Activated naive CD8-positive, alpha-beta T cell treated with anti-CD3 and anti-CD28 coated beads for 36 hours (primary cell): ENCODE results near the gene GRHL3. TPM values are rescaled to one million over a fixed set of nuclear protein-coding genes. Genes with fewer than 3 reads are reported as not detected.
A peak's percentile ranks its signal among the peaks of the same experiment; 100 is the strongest.
"Not testable (repeated sequence)": the region's sequence is repeated elsewhere in the genome, so short reads cannot be mapped to it uniquely, and the experiment has no call there.

ENCODE experiments used
- DNase-seq: peaks from one replicate; pipeline ENCODE4 v3.0.0; 2021
- H3K27ac Mint-ChIP-seq: one replicate; pipeline ENCODE4 v1.8.0; 2022; ENCODE audit warnings: mild to moderate bottlenecking, moderate library complexity, mixed read lengths
- H3K27me3 Mint-ChIP-seq: one replicate; pipeline ENCODE4 v1.8.0; 2022; ENCODE audit warnings: mild to moderate bottlenecking, mixed read lengths
- H3K36me3 Mint-ChIP-seq: one replicate; pipeline ENCODE4 v1.8.0; 2021; ENCODE audit warnings: mild to moderate bottlenecking, mixed read lengths
- H3K4me1 Mint-ChIP-seq: one replicate; pipeline ENCODE4 v1.8.0; 2021; ENCODE audit warnings: mixed read lengths
- H3K4me3 Mint-ChIP-seq: one replicate; pipeline ENCODE4 v1.8.0; 2022; ENCODE audit warnings: mild to moderate bottlenecking, moderate library complexity, mixed read lengths
- H3K9me3 Mint-ChIP-seq: one replicate; pipeline ENCODE4 v1.8.0; 2022; ENCODE audit warnings: mixed read lengths
- total RNA-seq, 2 experiments: library from RNA; stranded (reverse); gene quantifications; one replicate each; pipeline ENCODE4 v1.2.3, GENCODE V29; 2021

Gene GRHL3
- not detected for total RNA-seq

DNA sequence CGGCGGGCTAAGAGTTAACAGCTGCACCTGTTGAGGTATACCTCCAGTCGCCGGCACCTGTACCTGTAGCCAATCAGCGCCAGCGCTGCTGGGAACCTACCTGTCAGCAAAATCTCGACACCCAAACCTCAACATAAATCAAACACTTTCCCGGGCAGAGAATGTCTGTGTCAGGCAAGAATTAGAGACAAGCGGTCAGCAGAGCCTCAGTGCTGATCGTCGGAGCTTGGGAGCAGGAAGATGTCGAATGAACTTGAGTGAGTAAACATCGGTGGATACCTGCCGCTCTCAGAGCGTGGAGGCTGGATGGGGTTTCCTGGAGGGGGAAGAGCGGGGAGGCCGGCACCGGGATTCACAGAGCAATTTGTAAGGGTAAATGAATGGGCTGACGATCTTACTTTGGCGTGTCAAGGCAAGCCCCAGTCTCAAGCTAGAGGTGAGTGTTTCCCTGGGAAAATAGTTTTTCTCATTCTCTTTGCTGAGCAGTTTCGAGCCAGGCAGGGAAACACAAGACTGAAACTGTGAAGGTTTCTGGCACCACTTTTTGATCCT, at the start of gene GRHL3:
Gene GRHL3, plus strand, starts transcription at position 46 of the 552 bp plus-strand sequence. Its CDS starts 195 bp downstream, at position 241.
- peak within 1 kb of the TSS; percentile 33 for H3K4me3 Mint-ChIP-seq
- H3K27ac Mint-ChIP-seq: no peak within 1 kb of the TSS
- H3K27me3 Mint-ChIP-seq: peaks cover 86% of the 10 kb centered on the region
- H3K4me1 Mint-ChIP-seq: peaks cover 34% of the 10 kb centered on the region
- no peaks in the 10 kb centered on the region for H3K9me3 Mint-ChIP-seq
- H3K36me3 Mint-ChIP-seq: no peaks in the 10 kb centered on the region
- no peak for DNase-seq

GRCh38 chr1:24274203-24275103, 44.7 kb upstream of the GRHL3 start:
- not testable (repeated sequence) for H3K4me3 Mint-ChIP-seq, DNase-seq, H3K36me3 Mint-ChIP-seq, H3K27ac Mint-ChIP-seq
- Mint-ChIP-seq H3K27me3 (peaks cover 73% of the 10 kb centered on the region), H3K4me1 (peaks cover 12% of the 10 kb centered on the region), H3K9me3 (peaks cover 31% of the 10 kb centered on the region)

DNA sequence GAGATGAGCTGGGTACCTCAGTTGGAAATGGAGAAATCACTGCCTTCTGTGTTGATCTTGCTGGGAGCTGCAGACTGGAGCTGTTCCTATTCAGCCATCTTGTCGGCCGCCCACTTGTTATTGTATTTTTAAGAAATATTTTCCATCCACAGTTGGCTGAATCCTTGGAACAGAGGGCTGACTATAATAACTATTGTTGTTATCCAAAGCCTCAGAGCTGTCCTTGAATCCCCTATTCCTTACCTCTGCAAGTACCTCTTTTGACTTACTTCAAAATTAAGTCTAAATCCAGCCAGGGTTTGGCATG, 44.1 kb upstream of the GRHL3 start:
- Mint-ChIP-seq H3K9me3 (peaks cover 25% of the 10 kb centered on the region), H3K27ac (no peak overlapping the region), H3K36me3 (no peaks in the 10 kb centered on the region), H3K4me1 (peaks cover 12% of the 10 kb centered on the region), H3K4me3 (no peak overlapping the region), H3K27me3 (peaks cover 68% of the 10 kb centered on the region)
- DNase-seq: no peak

DNA sequence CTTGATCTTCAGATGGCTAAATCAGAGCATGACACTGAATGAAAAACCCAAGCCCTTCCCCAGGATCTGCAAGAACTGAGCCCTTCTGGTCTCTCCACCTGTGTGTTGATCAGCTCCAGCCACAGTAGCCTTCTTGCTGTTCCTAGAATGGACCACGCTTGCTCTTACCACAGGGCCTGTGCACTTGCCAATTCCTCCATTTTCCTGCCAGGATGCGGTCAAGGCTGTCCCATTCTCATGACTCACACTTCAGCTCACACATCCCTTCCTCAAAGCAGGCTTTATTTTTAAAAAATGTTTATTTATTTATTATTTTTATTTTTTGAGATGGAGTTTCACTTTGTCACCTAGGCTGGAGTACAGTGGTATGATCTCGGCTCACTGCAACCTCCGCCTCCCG, 43.6 kb upstream of the GRHL3 start:
- Mint-ChIP-seq H3K27me3 (peaks cover 64% of the 10 kb centered on the region), H3K4me1 (peaks cover 12% of the 10 kb centered on the region), H3K36me3 (no peaks in the 10 kb centered on the region), H3K27ac (no peak overlapping the region), H3K4me3 (no peak overlapping the region), H3K9me3 (peaks cover 22% of the 10 kb centered on the region)
- no peak for DNase-seq

DNA sequence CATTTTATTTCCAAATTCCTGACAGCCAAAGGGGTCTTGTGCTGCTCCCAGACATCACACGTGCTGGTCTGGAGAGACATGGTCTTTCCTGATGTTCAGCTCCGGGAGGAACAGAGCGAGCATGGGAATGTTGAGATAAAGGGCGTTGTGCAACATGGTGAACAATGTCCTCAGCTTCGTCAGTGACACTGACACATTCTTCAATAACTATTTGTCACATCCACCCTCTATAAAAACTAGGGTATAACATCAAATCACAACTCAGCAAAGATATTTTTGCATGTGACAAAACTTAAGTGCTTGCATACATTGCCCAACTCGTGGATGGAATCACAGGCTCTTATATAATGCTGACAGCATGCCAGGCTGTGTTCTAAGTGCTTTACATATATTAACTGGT, 42.4 kb upstream of the GRHL3 start:
- no peaks in the 10 kb centered on the region for H3K36me3 Mint-ChIP-seq
- no peak for DNase-seq

DNA sequence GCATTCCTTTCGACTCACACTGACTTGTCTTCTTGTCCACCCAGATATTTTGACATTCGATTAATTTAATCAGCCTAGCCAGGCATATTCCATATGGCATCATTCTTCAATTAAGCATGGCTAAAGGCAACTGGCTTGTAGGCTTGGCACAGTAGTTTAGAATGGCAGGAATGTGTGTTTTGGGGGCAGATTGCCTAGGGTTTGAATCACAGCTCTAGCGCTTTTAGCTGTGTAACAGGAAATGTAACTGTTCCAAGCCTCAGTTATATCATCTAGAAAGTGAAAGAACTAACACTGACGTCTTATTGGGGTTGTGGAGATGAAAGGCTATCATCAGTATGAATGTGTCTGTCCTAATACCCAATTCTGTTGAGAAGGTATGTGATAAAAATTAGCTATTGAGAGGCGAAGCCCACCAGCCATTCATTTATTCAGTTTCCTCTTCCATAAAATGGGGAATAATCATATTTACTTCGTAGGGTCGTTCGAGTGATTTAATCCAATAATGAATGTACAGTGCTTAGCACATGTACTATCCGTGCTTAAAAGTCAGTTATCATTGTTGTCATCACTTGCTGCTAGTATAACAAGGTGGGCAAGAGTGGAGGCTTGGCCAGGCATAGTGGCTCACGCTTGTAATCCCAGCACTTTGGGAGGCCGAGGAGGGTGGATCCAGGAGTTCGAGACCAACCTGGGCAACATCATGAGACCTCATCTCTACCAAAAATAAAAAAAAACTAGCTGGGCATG, 41.6 kb upstream of the GRHL3 start:
- Mint-ChIP-seq H3K4me3 (no peak overlapping the region), H3K4me1 (peaks cover 12% of the 10 kb centered on the region), H3K36me3 (no peaks in the 10 kb centered on the region), H3K27ac (peak overlapping the region; percentile 46), H3K27me3 (peaks cover 44% of the 10 kb centered on the region), H3K9me3 (peaks cover 7% of the 10 kb centered on the region)
- DNase-seq: no peak

More for the DNA sequence above, 42.4 kb upstream of the GRHL3 start:
- H3K9me3 Mint-ChIP-seq: peaks cover 14% of the 10 kb centered on the region
- no peak overlapping the region for H3K4me3 Mint-ChIP-seq
- no peak overlapping the region for H3K27ac Mint-ChIP-seq
- H3K4me1 Mint-ChIP-seq: peaks cover 12% of the 10 kb centered on the region
- H3K27me3 Mint-ChIP-seq: peaks cover 51% of the 10 kb centered on the region

DNA sequence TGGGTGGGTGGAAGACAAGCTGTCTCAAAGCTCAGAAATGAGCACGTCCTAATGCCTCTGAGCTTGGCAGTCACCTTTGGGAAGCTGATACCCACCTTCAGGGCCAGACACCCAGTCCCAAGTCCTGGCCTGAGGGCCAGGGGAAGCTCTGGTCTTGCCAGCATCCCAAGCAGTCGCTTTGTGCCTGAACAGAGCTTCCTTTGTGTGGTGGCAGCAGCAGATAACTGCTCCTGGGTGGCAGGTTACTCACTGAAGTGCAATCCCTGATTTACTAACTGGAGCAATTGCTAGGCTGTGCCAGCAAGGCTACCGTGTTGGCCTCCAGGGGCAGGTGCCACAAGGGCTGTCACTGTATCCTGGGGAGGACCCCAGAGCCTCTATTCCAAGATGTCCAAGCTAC, 40.4 kb upstream of the GRHL3 start:
- no peak for DNase-seq
- no peak overlapping the region for H3K4me3 Mint-ChIP-seq
- peaks cover 36% of the 10 kb centered on the region for H3K27me3 Mint-ChIP-seq
- peaks cover 12% of the 10 kb centered on the region for H3K4me1 Mint-ChIP-seq
- no peaks in the 10 kb centered on the region for H3K9me3 Mint-ChIP-seq
- H3K27ac Mint-ChIP-seq: no peak overlapping the region
- H3K36me3 Mint-ChIP-seq: no peaks in the 10 kb centered on the region

- Mint-ChIP-seq H3K36me3 (no peaks in the 10 kb centered on the region), H3K9me3 (no peaks in the 10 kb centered on the region), H3K4me3 (no peak overlapping the region), H3K4me1 (peaks cover 12% of the 10 kb centered on the region), H3K27me3 (peaks cover 28% of the 10 kb centered on the region), H3K27ac (no peak overlapping the region)
- DNase-seq: no peak
Observed at GRCh38 chr1:24279590-24280232, 39.4 kb upstream of the GRHL3 start.

GRCh38 chr1:24281591-24281990, 37.6 kb upstream of the GRHL3 start:
- H3K4me3 Mint-ChIP-seq: no peak overlapping the region
- no peaks in the 10 kb centered on the region for H3K9me3 Mint-ChIP-seq
- H3K36me3 Mint-ChIP-seq: no peaks in the 10 kb centered on the region
- DNase-seq: no peak
- peaks cover 9% of the 10 kb centered on the region for H3K27me3 Mint-ChIP-seq
- H3K27ac Mint-ChIP-seq: no peak overlapping the region
- H3K4me1 Mint-ChIP-seq: peaks cover 11% of the 10 kb centered on the region

DNA sequence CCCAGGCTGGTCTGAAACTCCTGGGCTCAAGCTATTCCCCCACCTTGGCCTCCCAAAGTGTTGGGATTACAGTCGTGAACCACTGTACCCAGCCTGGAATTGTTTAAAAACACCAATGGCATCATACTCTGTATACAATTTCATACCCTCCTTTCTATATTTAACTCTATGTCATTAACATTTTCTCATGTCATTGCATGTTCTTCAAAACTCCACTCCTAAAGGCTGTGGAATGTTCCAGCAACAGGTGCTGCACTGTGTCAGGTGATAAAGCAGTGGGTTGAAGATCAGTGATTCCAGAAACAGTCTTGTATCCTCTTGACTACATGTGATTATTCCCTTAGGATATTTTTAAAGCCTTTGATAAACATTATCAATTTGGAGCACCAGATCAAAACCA, 36.7 kb upstream of the GRHL3 start:
- DNase-seq: no peak
- Mint-ChIP-seq H3K4me1 (peaks cover 4% of the 10 kb centered on the region), H3K9me3 (no peaks in the 10 kb centered on the region), H3K36me3 (no peaks in the 10 kb centered on the region), H3K27me3 (peaks cover 7% of the 10 kb centered on the region), H3K4me3 (no peak overlapping the region), H3K27ac (no peak overlapping the region)

GRCh38 chr1:24283326-24284155, 35.6 kb upstream of the GRHL3 start:
- H3K9me3 Mint-ChIP-seq: no peaks in the 10 kb centered on the region
- H3K36me3 Mint-ChIP-seq: no peaks in the 10 kb centered on the region
- no peak overlapping the region for H3K4me3 Mint-ChIP-seq
- DNase-seq: no peak
- H3K4me1 Mint-ChIP-seq: no peaks in the 10 kb centered on the region
- H3K27ac Mint-ChIP-seq: no peak overlapping the region
- H3K27me3 Mint-ChIP-seq: peaks cover 7% of the 10 kb centered on the region

DNA sequence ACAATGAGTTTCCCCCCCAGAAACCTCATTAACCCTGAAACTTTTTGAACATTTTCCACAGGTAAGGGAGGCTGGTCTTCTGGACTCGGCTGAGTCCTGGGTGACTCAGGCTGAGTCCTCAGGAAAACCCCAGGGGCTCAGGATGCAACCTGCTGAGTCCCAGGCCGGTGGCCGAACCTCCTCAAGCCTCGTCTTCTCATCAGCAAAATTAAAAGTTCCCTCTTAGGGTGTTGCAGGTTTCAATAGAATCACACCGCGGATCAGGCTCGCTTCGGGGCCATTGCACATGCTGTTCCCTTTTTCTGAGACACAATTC, 35.0 kb upstream of the GRHL3 start:
- DNase-seq: no peak
- Mint-ChIP-seq H3K9me3 (no peaks in the 10 kb centered on the region), H3K27ac (no peak overlapping the region), H3K36me3 (no peaks in the 10 kb centered on the region), H3K4me1 (no peaks in the 10 kb centered on the region), H3K4me3 (no peak overlapping the region), H3K27me3 (peaks cover 5% of the 10 kb centered on the region)

- no peak for DNase-seq
- Mint-ChIP-seq H3K27me3 (peaks cover 3% of the 10 kb centered on the region), H3K4me3 (no peak overlapping the region), H3K36me3 (no peaks in the 10 kb centered on the region), H3K9me3 (no peaks in the 10 kb centered on the region), H3K4me1 (no peaks in the 10 kb centered on the region), H3K27ac (no peak overlapping the region)
Observed at GRCh38 chr1:24285231-24285630, 33.9 kb upstream of the GRHL3 start.

- no peak for DNase-seq
- Mint-ChIP-seq H3K9me3 (no peaks in the 10 kb centered on the region), H3K27ac (no peak overlapping the region), H3K4me3 (no peak overlapping the region), H3K36me3 (no peaks in the 10 kb centered on the region), H3K4me1 (no peaks in the 10 kb centered on the region), H3K27me3 (peaks cover 3% of the 10 kb centered on the region)
Observed at GRCh38 chr1:24286246-24287010, 32.7 kb upstream of the GRHL3 start.
